ENCODE results near the gene DCDC2C. TPM values are rescaled to one million over a fixed set of nuclear protein-coding genes. Genes with fewer than 3 reads are reported as not detected.

DCDC2C gene
- total and polyA plus RNA-seq, 10 donors, result 0.03 to 0.22 TPM; not detected in 8

DNA sequence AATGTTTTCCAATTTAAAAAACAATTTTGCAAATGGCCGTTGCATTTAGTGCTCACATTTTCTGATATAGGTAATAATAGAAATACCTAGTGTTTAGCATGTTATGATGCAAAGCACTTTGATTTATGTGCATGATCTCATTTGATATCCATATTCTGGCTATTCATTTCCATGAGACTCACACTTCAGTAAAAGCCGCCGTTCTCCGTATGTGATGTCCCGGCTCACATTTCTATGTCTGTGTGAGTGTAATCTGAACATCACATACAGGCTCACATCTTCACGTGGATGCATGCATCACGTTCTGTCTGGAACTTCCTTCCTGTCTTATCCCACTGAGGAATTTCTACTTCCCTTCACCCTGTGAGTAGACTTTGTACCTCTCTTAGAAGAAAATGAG, 45.8 kb downstream of the DCDC2C start:
- WGBS, 5 donors, result 72 to 84% (median 76%) methylated on average over 7 of the region's 7 CpGs
- H3K4me3 ChIP-seq, result no peak overlapping the region
- H3K27ac ChIP-seq, result no peak overlapping the region

DNA sequence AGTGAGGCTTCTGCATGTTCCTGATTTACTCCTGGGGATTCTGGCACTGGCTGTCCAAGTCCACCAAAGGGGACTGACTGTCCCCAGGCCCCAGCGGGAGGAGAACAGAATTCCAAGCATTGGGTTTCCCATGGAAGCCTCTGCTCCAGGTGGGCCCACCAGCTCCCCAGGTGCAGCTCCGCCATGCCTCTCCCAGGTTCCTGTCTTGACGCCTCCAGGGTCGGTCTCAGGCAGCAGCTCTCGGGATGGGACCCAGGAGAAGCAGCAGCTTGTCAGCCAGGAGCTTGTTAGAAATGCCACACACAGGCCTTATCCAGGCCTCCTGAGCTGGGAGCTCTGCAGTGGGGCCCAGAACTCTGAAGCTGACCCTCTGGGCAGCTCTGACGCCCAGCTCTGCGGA, 47.9 kb downstream of the DCDC2C start:
- TF ChIP-seq, protein P1, sequence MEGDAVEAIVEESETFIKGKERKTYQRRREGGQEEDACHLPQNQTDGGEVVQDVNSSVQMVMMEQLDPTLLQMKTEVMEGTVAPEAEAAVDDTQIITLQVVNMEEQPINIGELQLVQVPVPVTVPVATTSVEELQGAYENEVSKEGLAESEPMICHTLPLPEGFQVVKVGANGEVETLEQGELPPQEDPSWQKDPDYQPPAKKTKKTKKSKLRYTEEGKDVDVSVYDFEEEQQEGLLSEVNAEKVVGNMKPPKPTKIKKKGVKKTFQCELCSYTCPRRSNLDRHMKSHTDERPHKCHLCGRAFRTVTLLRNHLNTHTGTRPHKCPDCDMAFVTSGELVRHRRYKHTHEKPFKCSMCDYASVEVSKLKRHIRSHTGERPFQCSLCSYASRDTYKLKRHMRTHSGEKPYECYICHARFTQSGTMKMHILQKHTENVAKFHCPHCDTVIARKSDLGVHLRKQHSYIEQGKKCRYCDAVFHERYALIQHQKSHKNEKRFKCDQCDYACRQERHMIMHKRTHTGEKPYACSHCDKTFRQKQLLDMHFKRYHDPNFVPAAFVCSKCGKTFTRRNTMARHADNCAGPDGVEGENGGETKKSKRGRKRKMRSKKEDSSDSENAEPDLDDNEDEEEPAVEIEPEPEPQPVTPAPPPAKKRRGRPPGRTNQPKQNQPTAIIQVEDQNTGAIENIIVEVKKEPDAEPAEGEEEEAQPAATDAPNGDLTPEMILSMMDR (IDR thresholded peaks at IDR 0.05 in 8 of 11, conservative IDR thresholded peaks at IDR 0.05 in 3 of 11), result no peak
- no peak for TF ChIP-seq POLR2A (IDR thresholded peaks at IDR 0.05)
- no peak for TF ChIP-seq POLR2AphosphoS5 (IDR thresholded peaks at IDR 0.05)
- DNase-seq, result no peak
- H3K4me3 ChIP-seq, result no peak overlapping the region
- intact Hi-C loops (cut with DNase I; ENCODE audit: low total_unique reads), result no loop called here
- H3K27ac ChIP-seq, result no peak overlapping the region
- 71 to 90% (median 88%) methylated on average over 7 of the region's 7 CpGs for WGBS, 5 donors
- no peaks in the 10 kb centered on the region for H3K27me3 ChIP-seq (replicated peaks in 1 of 7)
- H3K4me1 ChIP-seq, result no peaks in the 10 kb centered on the region
- H3K9me3 ChIP-seq, result no peaks in the 10 kb centered on the region
- H3K36me3 ChIP-seq, result no peaks in the 10 kb centered on the region

More for the DNA sequence above, 45.8 kb downstream of the DCDC2C start:
- no peak for TF ChIP-seq POLR2AphosphoS5 (IDR thresholded peaks at IDR 0.05)
- TF ChIP-seq, protein P1 (IDR thresholded peaks at IDR 0.05 in 8 of 11, conservative IDR thresholded peaks at IDR 0.05 in 3 of 11), result no peak
- Histone ChIP-seq H3K36me3 (no peaks in the 10 kb centered on the region), H3K4me1 (no peaks in the 10 kb centered on the region), H3K27me3 (replicated peaks in 1 of 7) (no peaks in the 10 kb centered on the region), H3K9me3 (no peaks in the 10 kb centered on the region)
- no peak for DNase-seq
- intact Hi-C loops (cut with DNase I; ENCODE audit: low total_unique reads), result no loop called here

DNA sequence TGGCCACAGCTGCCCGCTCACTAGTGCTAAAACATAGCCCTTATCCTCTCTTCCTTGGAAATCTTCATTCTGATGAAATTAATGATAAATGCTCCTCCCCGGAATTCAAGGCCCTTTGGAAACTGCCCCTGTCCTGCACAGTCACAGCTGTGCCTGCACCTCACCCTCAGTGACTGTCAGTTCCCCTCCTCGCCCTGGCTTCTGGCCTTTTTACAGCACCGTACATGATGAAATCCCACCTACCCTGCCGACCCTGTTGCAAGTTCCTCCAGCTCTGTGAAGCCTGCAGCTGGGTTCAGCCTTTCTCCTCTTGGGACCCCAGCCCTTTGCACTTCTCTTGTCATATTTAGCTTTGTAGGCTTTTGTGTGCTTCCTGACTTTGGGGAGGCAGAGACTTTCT, 48.4 kb downstream of the DCDC2C start:
- Histone ChIP-seq H3K9me3 (no peaks in the 10 kb centered on the region), H3K4me3 (no peak overlapping the region), H3K36me3 (no peaks in the 10 kb centered on the region), H3K27me3 (replicated peaks in 1 of 7) (no peaks in the 10 kb centered on the region), H3K27ac (no peak overlapping the region), H3K4me1 (no peaks in the 10 kb centered on the region)
- TF ChIP-seq POLR2AphosphoS5 (IDR thresholded peaks at IDR 0.05) (no peak), POLR2A (IDR thresholded peaks at IDR 0.05) (no peak)
- TF ChIP-seq, protein P1 (IDR thresholded peaks at IDR 0.05 in 8 of 11, conservative IDR thresholded peaks at IDR 0.05 in 3 of 11), result no peak
- WGBS, 5 donors, result 23 to 63% (median 38%) methylated on average over 5 of the region's 5 CpGs
- intact Hi-C loops (cut with DNase I; ENCODE audit: low total_unique reads), result no loop called here
- no peak for DNase-seq

DNA sequence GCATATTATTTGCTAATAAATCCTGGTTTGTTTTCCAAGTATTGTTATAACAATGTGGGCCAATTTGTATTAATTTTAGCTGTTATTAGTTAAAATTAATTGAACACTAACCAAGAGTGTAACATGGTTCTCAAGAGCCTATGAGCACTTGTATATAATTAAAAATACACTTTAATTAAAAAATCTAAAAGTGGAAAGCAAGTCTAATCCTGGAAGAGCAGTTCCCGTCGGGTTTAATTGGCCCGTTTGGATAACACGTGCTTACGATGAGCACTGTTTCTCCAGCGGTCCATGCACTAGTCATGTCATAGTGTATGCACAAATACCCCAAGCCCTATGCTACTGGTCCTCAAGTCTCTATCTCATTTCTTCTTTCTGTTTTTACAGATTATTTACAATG, 49.0 kb downstream of the DCDC2C start:
- no peaks in the 10 kb centered on the region for H3K36me3 ChIP-seq
- intact Hi-C loops (cut with DNase I; ENCODE audit: low total_unique reads), result no loop called here
- no peaks in the 10 kb centered on the region for H3K9me3 ChIP-seq
- WGBS, 5 donors, result 92 to 99% (median 96%) methylated on average over 6 of the region's 6 CpGs
- H3K4me1 ChIP-seq, result no peaks in the 10 kb centered on the region
- H3K4me3 ChIP-seq, result no peak overlapping the region
- H3K27ac ChIP-seq, result no peak overlapping the region
- TF ChIP-seq POLR2AphosphoS5 (IDR thresholded peaks at IDR 0.05) (no peak), POLR2A (IDR thresholded peaks at IDR 0.05) (no peak)
- TF ChIP-seq, protein P1 (IDR thresholded peaks at IDR 0.05 in 8 of 11, conservative IDR thresholded peaks at IDR 0.05 in 3 of 11), result no peak
- H3K27me3 ChIP-seq (replicated peaks in 1 of 7), result no peaks in the 10 kb centered on the region
- DNase-seq, result no peak

All from spleen (tissue), 11 donors.